ENCODE results near the gene CDKL5.
"Not testable (repeated sequence)": the region's sequence is repeated elsewhere in the genome, so short reads cannot be mapped to it uniquely, and the experiment has no call there.

Gene CDKL5

DNA sequence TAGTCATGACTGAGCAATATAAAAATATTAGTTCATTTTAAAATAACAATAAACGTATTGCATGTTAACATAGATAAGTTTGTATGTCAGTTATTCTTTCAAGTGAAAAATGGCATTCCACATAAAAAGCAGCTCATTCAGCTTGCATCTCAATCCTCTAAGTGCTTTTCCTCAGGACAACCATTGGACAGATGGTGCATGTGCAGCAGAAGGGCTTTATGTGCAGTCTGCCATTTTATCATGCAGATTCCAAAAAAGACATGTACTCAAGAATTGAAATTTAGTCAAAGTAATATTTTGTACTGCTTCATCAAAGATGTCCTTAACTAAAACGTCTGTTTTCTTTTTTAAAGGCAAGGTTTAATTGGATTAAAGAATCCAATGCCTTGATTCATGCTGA is 153.1 kb downstream of the CDKL5 start:
- no peak for DNase-seq

DNA sequence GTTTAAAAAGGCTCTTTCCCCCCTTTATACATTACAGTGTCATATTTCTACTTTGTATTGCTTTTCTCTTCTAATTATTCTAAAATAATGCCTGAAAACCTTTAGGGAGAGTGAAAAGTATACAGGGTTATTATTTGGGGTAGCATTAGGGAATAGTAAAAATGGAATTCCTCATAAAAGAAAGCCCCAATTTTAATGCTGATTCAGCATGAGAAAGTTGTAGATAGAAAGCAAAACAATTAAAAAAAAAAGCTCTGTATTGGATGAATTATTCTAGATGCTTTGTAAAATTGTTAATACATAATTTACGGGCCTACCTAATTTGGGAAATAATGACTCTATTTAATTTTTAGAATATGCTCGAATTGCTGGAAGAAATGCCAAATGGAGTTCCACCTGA is 154.1 kb downstream of the CDKL5 start:
- DNase-seq = no peak

DNA sequence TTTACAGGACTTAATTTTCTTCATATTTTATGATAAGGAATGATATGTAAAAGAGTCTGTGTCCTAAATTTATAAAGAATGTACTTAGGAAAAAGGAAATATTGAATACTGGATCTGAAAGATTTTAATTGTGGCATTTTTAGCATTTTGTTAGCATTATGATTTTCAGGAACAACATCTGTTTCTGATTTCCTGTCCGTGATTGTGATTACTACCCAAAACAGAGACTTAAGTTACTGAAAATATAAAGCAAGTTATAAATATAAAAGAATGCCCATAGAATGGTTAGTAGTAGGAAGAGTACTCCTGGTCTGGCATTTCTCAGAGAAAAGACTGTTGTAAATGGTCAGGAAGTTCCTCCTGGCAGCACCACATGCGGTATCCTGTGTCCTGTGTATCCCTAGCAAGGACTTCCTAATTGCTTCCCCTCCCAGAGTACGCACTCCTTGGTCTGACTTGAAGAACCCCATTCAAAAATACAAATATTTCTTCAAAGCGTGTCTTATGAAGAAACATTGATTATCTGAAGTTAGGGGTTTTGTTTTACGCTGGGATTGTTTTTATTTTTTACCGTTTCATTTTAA is 157.6 kb downstream of the CDKL5 start:
- DNase-seq = no peak

DNA sequence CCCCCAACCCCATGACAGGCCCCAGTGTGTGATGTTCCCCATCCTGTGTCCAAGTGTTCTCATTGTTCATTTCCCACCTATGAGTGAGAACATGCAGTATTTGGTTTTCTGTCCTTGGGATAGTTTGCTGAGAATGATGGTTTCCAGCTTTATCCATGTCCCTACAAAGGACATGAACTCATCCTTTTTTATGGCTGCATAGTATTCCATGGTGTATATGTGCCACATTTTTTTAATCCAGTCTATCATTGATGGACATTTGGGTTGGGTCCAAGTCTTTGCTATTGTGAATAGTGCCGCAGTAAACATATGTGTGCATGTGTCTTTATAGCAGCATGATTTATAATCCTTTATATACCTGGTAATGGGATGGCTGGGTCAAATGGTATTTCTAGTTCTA is 163.9 kb downstream of the CDKL5 start:
- DNase-seq = not testable (repeated sequence)

DNA sequence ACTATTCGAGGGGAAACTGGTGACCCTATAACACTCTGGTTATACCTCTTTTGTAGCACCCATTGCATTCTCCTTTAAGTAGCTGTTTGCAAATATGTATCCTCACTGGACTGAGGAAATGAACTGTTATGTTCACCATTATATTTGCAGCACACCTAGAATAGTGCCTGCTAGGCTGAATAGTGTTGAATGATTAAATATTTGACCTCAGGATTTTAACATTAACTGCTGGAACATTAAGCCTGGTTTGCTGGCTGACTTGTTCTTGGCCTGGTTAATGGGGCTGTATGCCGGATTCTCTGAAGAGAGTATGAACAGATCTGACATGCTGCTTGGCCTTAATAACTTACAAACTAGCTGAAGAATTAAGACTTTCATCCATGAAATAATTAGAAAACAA is 166.4 kb downstream of the CDKL5 start:
- DNase-seq = no peak

DNA sequence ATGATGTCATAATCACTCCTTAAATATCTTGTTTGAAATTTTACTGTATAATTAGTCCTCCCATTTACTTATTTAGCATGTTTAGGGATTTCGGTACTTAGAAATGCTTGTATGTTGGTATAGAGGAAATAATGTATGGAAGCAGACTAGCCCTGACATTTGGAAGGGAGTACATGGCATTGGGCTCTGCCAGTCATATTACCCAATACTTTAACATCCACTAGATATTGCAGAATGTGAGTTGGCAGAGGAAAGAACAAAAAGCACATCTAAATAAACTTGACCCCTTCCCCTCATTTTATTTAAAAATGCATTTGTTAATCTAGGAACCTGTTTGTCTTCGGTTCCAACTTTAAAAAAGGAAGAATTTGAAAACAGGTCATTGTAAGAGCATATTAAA is 168.7 kb downstream of the CDKL5 start:
- no peak for DNase-seq

DNA sequence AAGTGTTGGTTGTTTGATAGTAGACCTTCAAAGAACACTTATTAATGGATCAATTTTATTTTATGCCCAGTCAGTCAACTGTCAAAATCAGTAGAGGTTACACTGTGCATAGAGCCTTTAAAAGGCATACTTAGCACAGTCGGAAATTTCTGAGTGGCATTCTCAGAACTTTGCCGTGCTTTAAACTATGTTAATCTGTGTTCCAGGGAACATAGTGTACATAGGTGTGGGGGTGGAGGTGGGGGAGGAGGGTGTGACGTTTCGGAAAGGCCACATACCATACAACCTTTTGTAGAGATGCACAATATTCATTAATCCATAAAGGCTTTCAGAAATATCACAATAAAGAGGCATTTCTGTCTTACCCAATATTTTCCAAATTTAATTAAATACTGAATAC is 170.7 kb downstream of the CDKL5 start:
- DNase-seq = no peak

DNA sequence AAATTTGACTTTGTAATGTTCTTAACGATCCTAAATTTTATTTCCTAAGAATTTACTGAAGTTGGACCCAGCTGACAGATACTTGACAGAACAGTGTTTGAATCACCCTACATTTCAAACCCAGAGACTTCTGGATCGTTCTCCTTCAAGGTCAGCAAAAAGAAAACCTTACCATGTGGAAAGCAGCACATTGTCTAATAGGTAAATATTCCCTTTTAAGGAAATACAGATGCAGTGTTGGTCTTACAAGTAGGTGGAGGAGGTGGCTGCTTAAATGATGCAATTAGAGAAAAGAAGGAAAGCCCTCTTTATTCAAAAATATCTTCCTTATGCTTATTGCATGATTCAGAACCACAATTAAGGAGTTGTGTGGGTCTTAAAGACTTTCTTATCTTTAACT is 173.0 kb downstream of the CDKL5 start:
- DNase-seq = no peak

DNA sequence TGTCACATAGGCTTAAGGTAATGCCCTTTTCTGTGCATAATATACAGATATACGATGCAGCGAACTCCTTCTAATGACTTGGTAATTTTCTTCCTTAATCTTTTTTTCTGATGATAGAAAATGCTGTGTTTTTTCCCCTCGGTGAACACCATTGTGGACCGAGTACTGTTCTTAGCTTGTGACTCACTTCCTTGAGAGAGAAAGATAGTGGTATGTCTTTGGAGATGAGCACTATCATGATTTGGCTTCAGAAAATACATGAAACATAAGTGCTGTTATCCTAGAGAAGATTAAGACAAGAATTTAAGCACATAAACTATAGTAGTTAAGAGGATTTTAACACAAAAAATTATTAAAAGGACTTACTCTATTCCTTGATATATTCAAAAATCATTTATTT is 182.6 kb downstream of the CDKL5 start:
- no peak for DNase-seq

DNA sequence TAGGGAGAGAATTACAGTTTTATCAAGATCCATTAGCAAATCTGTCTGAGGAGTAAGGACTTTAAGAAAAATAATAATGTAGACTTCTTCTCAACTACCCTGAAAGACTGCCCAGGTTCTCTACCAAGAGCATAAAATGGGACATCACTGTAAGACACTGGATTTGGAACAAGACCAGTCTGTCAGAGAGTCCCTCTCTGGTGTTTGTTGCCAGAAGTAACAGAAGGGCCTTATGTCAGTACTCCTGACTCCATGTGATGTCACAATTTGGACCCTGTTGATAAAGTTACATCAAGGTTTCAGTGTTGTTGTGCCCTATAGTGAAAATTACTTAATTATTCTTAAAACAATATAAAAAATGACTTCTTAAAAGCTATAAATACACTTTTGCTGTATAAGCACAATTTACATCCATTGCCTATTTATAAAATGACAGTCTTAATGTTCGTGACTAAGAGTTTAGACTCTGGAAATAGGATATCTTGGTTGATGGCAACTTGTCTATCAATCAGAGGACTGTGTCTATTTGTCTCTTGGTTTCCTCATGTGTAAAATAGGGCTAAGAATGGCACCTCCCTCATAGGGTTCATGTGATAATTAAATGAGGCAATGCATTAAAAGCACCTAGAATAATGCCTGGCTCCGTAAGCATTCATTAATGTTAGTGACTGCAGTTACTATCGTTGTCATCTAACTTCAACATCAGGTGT is 188.7 kb downstream of the CDKL5 start:
- DNase-seq = no peak

DNA sequence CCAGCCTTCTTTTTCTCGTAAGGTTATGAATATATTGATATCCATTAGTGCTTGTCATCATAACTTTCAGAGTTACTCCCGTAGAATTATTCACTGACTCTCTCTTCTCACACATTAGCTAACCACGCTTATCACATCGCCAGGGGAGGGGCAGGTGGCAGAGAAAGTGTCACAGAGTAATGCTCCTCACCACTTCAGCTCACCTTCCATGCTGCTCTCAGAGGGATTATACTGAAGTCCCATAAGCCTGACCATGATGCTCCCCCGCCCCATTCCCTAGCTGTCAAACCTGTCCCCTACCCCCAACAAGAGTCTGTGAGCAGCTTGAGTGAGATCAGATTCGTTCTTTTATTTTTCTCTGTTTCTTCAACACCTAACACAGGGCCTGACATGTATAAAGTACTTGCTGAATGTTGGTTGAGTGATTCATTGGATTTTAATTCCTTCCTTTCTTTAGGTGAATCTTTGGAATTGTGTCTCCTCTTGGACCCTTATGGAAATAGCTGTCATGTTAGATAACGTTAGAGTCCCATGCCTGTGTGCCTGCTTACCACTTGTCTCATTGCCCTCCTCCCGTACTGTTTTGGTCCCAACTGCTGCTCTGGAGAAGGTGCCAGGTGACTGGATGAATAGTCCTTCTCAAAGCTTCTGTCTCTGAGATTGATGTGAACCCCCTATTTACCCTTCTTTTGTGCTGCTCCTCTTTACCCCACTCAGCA is 191.4 kb downstream of the CDKL5 start:
- DNase-seq = no peak

DNA sequence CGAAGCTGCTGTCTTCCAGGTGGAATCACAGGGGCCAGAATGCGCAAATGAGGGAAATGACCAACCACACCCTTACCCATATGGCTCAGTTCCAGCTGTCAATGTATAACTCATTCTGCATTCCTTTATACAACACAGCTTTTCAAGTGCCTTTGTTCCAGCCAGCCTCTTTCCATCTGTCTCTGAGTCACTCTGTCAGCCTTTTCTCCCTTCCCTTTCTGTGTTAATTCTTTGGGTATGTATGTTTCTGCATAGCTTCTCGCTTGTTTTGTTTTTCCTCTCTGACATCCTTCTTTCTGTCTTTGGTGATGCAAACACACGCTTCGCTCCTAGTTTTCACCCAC is 192.0 kb downstream of the CDKL5 start:
- no peak for DNase-seq

DNA sequence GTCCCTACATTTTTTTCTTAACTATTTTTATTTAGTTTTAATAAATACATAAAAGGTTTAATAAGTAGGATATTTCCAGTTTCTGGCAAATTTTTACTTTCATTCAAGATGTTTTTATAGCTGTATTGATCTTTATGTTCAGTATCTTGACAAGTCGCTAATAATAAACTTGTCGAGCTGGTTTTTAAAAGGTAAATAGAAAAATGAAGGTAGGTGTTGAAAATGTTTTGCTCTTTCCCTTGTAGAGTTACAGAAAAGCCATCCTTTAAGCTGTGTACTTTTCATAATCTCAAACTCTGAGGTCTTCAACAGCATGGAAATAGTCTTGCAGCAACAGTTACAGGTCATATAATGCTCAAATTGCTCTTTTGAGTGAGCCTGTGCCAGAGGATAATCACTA is 193.9 kb downstream of the CDKL5 start:
- no peak for DNase-seq

DNA sequence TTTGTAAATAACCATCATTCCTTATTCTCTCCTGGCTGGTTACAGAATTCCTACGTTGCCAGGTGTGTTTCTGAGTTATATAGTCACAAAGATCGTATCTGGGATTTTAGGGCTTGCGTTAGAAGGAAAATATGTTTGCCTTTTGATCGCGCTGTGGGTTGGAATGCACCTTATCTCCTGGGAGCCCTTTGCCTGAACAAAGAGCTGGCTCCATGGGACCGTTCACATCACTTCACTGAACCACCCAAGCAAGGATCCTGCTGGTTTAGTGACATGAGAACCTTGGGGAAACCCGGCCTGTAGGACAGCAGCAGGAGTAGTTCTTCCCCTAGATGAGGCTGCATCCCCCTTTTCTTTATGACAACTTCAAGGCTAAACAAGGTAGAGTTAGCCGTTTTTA is 194.9 kb downstream of the CDKL5 start:
- DNase-seq = no peak

DNA sequence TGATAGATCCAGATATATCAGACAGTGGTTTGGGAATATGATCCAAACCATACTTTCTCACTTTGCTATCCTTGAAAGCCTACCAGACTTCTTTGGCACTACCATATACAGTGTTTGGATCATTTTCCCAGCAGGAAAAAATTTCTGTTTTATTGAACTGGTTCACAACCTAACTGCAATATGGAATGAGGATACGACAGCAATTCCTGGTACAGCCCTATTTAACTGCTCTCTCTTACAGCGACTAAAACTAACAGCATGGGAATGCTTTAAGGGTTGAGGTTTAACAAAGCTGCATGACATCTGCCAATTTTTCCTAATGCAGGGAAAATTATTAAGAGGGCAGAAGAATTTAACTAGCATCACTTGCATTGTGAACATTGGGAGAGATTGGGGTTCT is 199.2 kb downstream of the CDKL5 start:
- DNase-seq = no peak

DNA sequence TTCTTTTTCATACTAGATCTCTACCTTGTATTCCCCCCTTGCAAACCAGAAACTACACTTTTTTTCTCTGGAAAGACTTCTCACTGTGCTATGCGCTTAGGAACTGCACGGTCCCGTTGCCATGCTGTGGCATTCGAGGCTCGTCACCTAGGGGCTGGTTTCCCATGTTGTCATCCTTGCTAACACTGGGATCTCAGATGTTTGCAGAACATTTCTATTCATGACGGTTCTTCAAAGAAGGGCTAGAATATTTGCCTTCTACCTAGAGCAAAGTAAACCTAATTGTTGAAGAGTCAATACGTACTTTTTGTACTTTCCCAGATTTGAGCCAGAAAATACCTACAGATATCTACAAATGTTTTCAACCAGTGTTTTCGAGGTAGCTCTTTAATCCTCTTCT is 205.5 kb downstream of the CDKL5 start:
- no peak for DNase-seq

DNA sequence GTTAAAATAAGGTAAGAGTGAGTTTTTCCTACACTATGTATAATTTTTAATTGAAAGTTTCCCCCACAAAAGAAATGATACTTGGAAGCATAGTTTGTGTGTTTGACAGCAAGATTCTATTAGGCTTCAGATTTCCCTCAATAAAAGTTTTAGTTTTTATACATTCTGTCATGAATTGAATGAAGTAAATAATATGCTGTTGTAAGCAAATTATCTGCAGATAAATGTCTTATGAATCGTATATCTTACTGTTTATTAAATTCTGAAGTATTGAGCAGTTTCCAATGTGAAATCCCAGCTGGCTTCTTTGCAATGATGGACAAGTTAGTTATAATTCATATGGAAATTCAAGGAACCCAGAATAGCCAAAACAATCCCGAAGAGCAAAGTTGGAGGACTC is 213.0 kb downstream of the CDKL5 start:
- no peak for DNase-seq

DNA sequence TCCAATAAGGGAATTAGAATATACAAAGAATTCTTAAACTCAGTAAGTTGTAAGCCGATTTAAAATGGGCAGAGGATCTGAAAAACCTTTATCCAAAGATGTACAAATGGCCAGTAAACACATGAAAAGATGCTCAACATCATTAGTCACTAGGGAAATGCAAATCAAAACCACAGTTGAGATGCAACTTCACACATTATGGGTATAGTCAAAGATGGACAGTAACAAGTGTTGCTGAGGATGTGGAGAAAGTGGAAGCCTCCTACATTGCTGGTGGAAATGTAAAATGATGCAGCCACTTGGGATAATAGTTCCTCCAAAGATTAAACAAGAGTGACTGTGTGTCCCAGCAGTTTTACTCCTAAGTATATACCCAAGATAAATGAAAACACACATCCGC is 213.9 kb downstream of the CDKL5 start:
- no peak for DNase-seq

DNA sequence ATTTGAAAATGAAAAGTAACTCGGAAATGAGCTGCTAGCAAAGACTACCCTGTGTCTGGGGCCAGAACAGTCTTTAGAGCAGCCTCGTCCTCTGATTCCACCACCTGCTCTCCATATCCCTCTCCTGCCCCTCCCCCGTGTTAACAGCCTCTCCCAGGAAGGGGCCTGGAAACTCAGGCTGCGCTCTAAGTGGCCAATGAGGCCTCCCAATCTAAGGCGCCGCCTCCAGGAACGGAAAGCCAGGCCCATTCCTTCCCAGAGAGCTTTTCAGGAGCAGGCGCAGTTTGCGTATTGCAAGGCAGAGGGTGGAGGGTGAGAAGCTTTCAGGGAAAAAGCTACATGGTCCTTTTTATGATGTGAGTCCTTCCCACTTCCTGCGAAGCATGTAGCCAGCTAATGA is 215.3 kb downstream of the CDKL5 start:
- no peak for DNase-seq

DNA sequence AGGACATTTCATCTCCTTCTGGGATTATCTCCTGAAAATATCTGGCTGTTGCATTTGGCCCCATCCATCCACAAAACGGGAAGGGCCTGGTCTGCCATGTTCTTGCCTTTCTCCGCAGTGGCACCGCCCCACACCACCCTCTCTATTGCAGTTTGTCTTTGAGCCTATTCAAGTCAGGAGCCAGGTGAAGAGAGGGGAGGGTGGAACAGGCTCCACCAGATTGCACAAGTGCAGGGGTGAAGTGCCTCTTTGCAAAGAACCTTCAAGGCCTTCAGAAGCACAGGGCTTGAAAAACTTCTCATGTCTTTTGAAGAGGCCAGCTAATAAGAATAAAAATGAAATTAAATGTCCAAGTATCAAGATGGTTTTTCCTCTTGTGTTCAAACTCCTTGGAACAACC is 217.8 kb downstream of the CDKL5 start:
- DNase-seq = no peak

DNA sequence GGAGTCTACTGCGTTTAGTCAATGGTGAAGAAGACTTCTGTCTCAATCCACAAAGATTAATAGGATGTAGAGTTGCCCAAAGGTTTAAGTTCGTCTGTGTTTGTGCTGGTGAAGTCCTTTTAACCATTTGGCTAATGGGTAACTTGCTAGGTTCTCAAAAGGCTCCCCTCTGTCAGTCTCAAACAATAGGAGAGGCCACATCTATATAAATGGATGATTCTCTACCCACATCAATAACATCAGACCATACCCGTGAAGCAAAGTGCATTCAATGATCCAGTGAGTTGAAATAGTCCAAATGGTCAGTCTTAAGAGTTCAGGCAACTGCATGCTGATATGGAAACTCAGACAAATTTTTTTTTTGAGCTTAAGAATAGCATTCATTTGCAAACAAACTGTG is 218.4 kb downstream of the CDKL5 start:
- no peak for DNase-seq

DNA sequence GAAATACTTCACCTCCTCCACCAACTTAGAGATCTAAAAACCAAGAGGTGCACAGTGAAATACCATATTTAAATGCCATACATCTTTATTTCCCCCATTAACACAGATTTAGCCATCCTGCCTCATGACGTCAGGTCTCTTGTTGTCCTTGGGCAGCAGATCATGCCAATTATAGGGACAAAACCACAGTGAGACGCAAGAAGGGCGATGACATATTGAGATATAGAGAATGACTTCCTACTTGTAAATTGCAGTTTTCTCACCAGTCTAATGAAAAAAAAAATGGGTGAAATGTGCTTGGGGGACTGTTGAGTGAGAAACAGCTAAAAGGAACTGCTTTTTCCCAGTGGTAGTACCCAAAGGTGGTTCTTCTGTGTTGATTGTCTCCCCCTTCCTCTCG is 222.2 kb downstream of the CDKL5 start:
- DNase-seq = no peak

DNA sequence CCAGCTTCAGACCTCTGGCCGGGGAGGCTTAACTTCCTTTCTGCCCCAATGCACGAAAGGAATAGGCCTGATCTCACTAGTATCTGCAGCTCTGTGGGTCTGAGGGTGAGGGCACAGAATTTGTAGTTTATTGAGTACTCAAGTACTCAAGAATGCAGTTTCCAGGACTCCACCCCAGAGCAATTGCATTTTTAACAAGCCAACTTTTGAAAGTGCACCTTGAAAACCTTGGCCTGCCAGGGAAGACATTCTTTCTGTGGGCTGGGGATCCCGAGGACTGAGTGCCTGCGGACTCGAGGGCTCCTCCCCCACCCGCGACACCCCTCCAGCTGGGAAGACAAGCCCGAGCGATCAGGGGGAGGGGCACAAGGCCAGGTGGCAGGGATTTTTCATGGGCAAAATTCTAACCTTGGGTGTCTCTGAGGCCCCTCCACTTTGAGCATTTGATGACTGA is 224.1 kb downstream of the CDKL5 start:
- DNase-seq = no peak

DNA sequence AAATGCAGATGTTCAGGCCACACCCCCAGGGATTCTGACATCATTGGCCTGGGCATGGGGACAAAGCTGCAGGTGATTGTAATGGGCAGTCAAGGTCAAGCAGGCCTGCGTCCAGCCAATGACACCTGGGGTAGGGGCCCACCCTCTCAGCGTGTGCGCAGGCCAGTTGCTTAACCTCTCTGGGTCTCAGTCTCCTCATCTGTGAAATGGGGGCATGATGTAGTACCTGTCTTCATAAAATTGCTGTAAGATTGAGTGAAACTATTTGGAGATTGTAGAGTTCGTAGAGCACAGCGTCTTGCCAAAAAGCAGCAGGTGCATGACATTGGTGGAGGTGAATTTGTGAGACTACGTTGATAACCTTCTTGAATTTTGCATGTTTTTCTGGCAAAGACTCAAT is 225.3 kb downstream of the CDKL5 start:
- no peak for DNase-seq

DNA sequence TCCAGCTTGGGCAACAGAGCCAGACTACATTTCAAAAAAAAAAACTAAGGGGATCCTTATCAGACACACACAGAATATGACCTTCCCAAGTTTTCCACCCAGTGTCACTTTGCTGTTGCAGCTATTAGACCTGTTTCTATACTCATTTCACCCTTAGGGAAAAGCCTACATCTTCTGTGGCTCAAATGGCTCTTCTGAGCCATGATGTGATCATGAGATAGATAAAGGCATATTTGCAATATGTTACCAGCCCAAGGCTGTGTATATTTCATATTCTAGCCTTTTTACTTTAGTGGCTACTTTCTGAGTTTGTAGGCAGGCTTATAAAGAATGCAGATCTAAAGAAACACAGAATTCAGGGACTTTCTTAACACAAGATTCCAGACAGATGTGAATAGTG is 227.2 kb downstream of the CDKL5 start:
- DNase-seq = no peak

Data from KG1 (cell line).